GM23338 (cell line): ENCODE measurements around the gene NFYA. TPM values are rescaled to one million over a fixed set of nuclear protein-coding genes. Genes with fewer than 3 reads are reported as not detected.

Source experiments
- ATAC-seq: fragments of 200-7000 bp; cut with Tn5 transposase; 3 replicates; pipeline ENCODE4 v1.9.1; 2020
- DNase-seq: peaks from one replicate; pipeline ENCODE4 v3.0.0-alpha.2; 2015; ENCODE audit warnings: low spot score
- H2AFZ ChIP-seq: fragments of 200-600 bp; sonication (generic); 2 replicates; pipeline ENCODE4 v1.8.0; 2016; ENCODE audit warnings: antibody characterized with exemption, mild to moderate bottlenecking, moderate library complexity
- H3F3A ChIP-seq: fragments of 200-600 bp; sonication (generic); replicated peaks from 2 replicates; pipeline ENCODE4 v1.8.0; 2017; ENCODE audit warnings: antibody characterized with exemption, mixed run types, low read depth
- H3K27ac ChIP-seq: fragments of 200-600 bp; sonication (generic); 2 replicates; pipeline ENCODE4 v1.6.1; 2016; ENCODE audit warnings: low read depth
- H3K27me3 ChIP-seq: fragments of 200-600 bp; sonication (generic); 2 replicates; pipeline ENCODE4 v1.8.0; 2016; ENCODE audit warnings: mild to moderate bottlenecking, mixed run types, moderate library complexity; ENCODE audit not compliant: insufficient read depth
- H3K36me3 ChIP-seq: fragments of 200-600 bp; sonication (generic); 2 replicates; pipeline ENCODE4 v1.8.0; 2016; ENCODE audit warnings: mild to moderate bottlenecking; ENCODE audit not compliant: insufficient read depth
- H3K4me1 ChIP-seq: fragments of 200-600 bp; sonication (generic); 2 replicates; pipeline ENCODE4 v1.8.0; 2016; ENCODE audit warnings: mild to moderate bottlenecking, moderate library complexity; ENCODE audit not compliant: insufficient read depth
- H3K4me2 ChIP-seq: fragments of 200-600 bp; sonication (generic); 2 replicates; pipeline ENCODE4 v1.7.1; 2017; ENCODE audit warnings: mixed run types
- H3K4me3 ChIP-seq: fragments of 200-600 bp; sonication (generic); 2 replicates; pipeline ENCODE4 v1.6.1; 2016; ENCODE audit warnings: mixed run types
- H3K79me2 ChIP-seq: fragments of 200-600 bp; sonication (generic); replicated peaks from 2 replicates; pipeline ENCODE4 v1.8.0; 2017; ENCODE audit warnings: mild to moderate bottlenecking; ENCODE audit not compliant: insufficient read depth
- H3K9me2 ChIP-seq: fragments of 200-600 bp; sonication (generic); 2 replicates; pipeline ENCODE4 v1.8.0; 2017; ENCODE audit not compliant: insufficient read depth
- H4K20me1 ChIP-seq: fragments of 200-600 bp; sonication (generic); replicated peaks from 2 replicates; pipeline ENCODE4 v1.8.0; 2017; ENCODE audit warnings: mild to moderate bottlenecking; ENCODE audit not compliant: insufficient read depth
- H3K27ac Mint-ChIP-seq: 2 replicates; pipeline ENCODE4 v1.8.0; 2020; ENCODE audit warnings: inconsistent platforms, mild to moderate bottlenecking, moderate library complexity, mixed read lengths
- H3K27me3 Mint-ChIP-seq: 3 replicates; pipeline ENCODE4 v1.8.0; 2022; ENCODE audit warnings: low read depth, mild to moderate bottlenecking, moderate library complexity, mixed read lengths, inconsistent platforms; ENCODE audit not compliant: insufficient read depth, poor library complexity
- H3K36me3 Mint-ChIP-seq: 3 replicates; pipeline ENCODE4 v1.8.0; 2021; ENCODE audit warnings: low read depth, mild to moderate bottlenecking, inconsistent platforms, moderate library complexity, mixed read lengths
- H3K4me1 Mint-ChIP-seq: 3 replicates; pipeline ENCODE4 v1.8.0; 2020; ENCODE audit warnings: mild to moderate bottlenecking, inconsistent platforms, mixed read lengths
- H3K4me3 Mint-ChIP-seq: 3 replicates; pipeline ENCODE4 v1.8.0; 2021; ENCODE audit warnings: moderate library complexity, mild to moderate bottlenecking, inconsistent platforms, mixed read lengths
- H3K9me3 Mint-ChIP-seq: 3 replicates; pipeline ENCODE4 v1.8.0; 2020; ENCODE audit warnings: moderate library complexity, mild to moderate bottlenecking, inconsistent platforms, mixed read lengths
- CREB1 ChIP-seq: fragments of 250-450 bp; sonication (Bioruptor Pico); IDR thresholded peaks from 2 replicates; pipeline ENCODE4 v1.5.0; 2020; ENCODE audit warnings: low read depth, mild to moderate bottlenecking, moderate library complexity
- ETS1 ChIP-seq: IDR thresholded peaks from 2 replicates; pipeline ENCODE4 v1.6.1; 2016; ENCODE audit warnings: antibody characterized with exemption
- NANOG ChIP-seq: IDR thresholded peaks from 2 replicates; pipeline ENCODE4 v1.6.1; 2016; ENCODE audit warnings: antibody characterized with exemption, borderline replicate concordance
- REST ChIP-seq: IDR thresholded peaks from one replicate; pipeline ENCODE4 v1.6.1; 2018; ENCODE audit warnings: antibody characterized with exemption; ENCODE audit not compliant: unreplicated experiment
- STAT1 ChIP-seq: IDR thresholded peaks from one replicate; pipeline ENCODE4 v1.6.1; 2016; ENCODE audit warnings: antibody characterized with exemption; ENCODE audit not compliant: unreplicated experiment
- ZNF331 ChIP-seq: fragments of 250-450 bp; sonication (Bioruptor Pico); IDR thresholded peaks from 2 replicates; pipeline ENCODE4 v1.5.0; 2020; ENCODE audit warnings: low read depth, mild to moderate bottlenecking, moderate library complexity
- polyA plus RNA-seq: library from polyadenylated mRNA; unstranded; fragments of >200 nt; fragmentation: Nextera tagmentation; extraction: Ambion mirVana; gene quantifications from 2 replicates; pipeline ENCODE4 v1.2.1, GENCODE V29; 2016
- total RNA-seq: library from RNA; depleted of rRNA; stranded (reverse); fragments of >200 nt; shearing (Covaris generic); gene quantifications from 2 replicates; pipeline ENCODE4 v1.2.3, GENCODE V29; 2014; rRNA removed

NFYA gene
- total and polyA plus RNA-seq, 2 experiments from 2014 or later, result 10.8 to 39.1 TPM

GRCh38 chr6:41147917-41148316, 75.1 kb downstream of the NFYA start:
- no peak for DNase-seq
- H3K4me1 ChIP-seq, result no peaks in the 10 kb centered on the region
- H2AFZ ChIP-seq, result no peak overlapping the region
- H3K9me2 ChIP-seq, result no peaks in the 10 kb centered on the region
- H3K4me1 Mint-ChIP-seq, result no peaks in the 10 kb centered on the region
- H3K4me2 ChIP-seq, result no peak overlapping the region
- no peaks in the 10 kb centered on the region for H3K27me3 ChIP-seq
- H3K27ac Mint-ChIP-seq, result no peak overlapping the region
- no peaks in the 10 kb centered on the region for H3K36me3 Mint-ChIP-seq
- H3K36me3 ChIP-seq, result no peaks in the 10 kb centered on the region
- H3K4me3 ChIP-seq, result no peak overlapping the region
- H3K27me3 Mint-ChIP-seq, result peaks cover 7% of the 10 kb centered on the region
- no peaks in the 10 kb centered on the region for H3K79me2 ChIP-seq
- TF ChIP-seq ETS1 (no peak), REST (no peak), CREB1 (CRISPR knock-in tag) (no peak), ZNF331 (CRISPR knock-in tag) (no peak), NANOG (no peak), STAT1 (no peak)
- H3K9me3 Mint-ChIP-seq, result no peaks in the 10 kb centered on the region
- H3K27ac ChIP-seq, result no peak overlapping the region
- no peaks in the 10 kb centered on the region for H3F3A ChIP-seq
- no peak for ATAC-seq
- no peaks in the 10 kb centered on the region for H4K20me1 ChIP-seq
- H3K4me3 Mint-ChIP-seq, result no peak overlapping the region

Other genes with a start within 250 kb of the NFYA start
- gene UNC5CL, start 33.8 kb upstream of the NFYA start, total RNA-seq, result 1.2 and 2.4 TPM in 2 replicates
- gene UNC5CL, start 33.8 kb upstream of the NFYA start, polyA plus RNA-seq, result 0.57 and 0.87 TPM in 2 replicates
- gene TSPO2, start 30.5 kb upstream of the NFYA start, total RNA-seq, result not detected in 2 replicates
- gene TSPO2, start 30.5 kb upstream of the NFYA start, polyA plus RNA-seq, result 0.31 TPM in 1 of 2 replicates, not detected in the other
- not detected in 2 replicates for gene APOBEC2, start 19.8 kb upstream of the NFYA start, total RNA-seq
- 0.77 and 2.4 TPM in 2 replicates for gene APOBEC2, start 19.8 kb upstream of the NFYA start, polyA plus RNA-seq
- 25.9 and 33.1 TPM in 2 replicates for gene OARD1, start 618 bp upstream of the NFYA start, total RNA-seq
- 49.9 and 60.8 TPM in 2 replicates for gene OARD1, start 618 bp upstream of the NFYA start, polyA plus RNA-seq
- not detected in 2 replicates for gene TREML1, start 81.4 kb downstream of the NFYA start, total RNA-seq
- gene TREML1, start 81.4 kb downstream of the NFYA start, polyA plus RNA-seq, result not detected in 2 replicates
- gene TREM2, start 90.1 kb downstream of the NFYA start, total RNA-seq, result not detected in 2 replicates
- gene TREM2, start 90.1 kb downstream of the NFYA start, polyA plus RNA-seq, result not detected in 2 replicates
- gene TREML2, start 128.2 kb downstream of the NFYA start, total RNA-seq, result 0.07 TPM in 1 of 2 replicates, not detected in the other
- gene TREML2, start 128.2 kb downstream of the NFYA start, polyA plus RNA-seq, result 0.19 TPM in 1 of 2 replicates, not detected in the other
- gene TREML4, start 155.4 kb downstream of the NFYA start, total RNA-seq, result not detected in 2 replicates
- gene TREML4, start 155.4 kb downstream of the NFYA start, polyA plus RNA-seq, result not detected in 2 replicates
- gene TREM1, start 213.7 kb downstream of the NFYA start, total RNA-seq, result not detected in 2 replicates
- not detected in 2 replicates for gene TREM1, start 213.7 kb downstream of the NFYA start, polyA plus RNA-seq